Kidney epithelial cell (primary cell): Measurements from ENCODE around the gene SYT17. TPM values are rescaled to one million over a fixed set of nuclear protein-coding genes. Genes with fewer than 3 reads are reported as not detected.
A peak's percentile ranks its signal among the peaks of the same experiment; 100 is the strongest.

ENCODE experiments used
- DNase-seq: peaks from one replicate; pipeline ENCODE4 v3.0.0-alpha.2; 2010; ENCODE audit warnings: low read depth
- H3K27me3 ChIP-seq: 2 replicates; pipeline ENCODE4 v1.6.0; 2011; ENCODE audit warnings: low read length; ENCODE audit not compliant: control insufficient read depth, insufficient read depth
- H3K36me3 ChIP-seq: 2 replicates; pipeline ENCODE4 v1.5.1; 2011; ENCODE audit warnings: low read length; ENCODE audit not compliant: control insufficient read depth, insufficient read depth
- H3K4me3 ChIP-seq: 2 replicates; pipeline ENCODE4 v1.5.1; 2011; ENCODE audit warnings: low read depth, mild to moderate bottlenecking, control low read depth, low read length
- total RNA-seq: library from RNA; depleted of rRNA; stranded (reverse); fragments of >200 nt; gene quantifications from 2 replicates; pipeline ENCODE4 v1.2.3, GENCODE V29; 2015
- TF ChIP-seq, protein P1 (sequence below): IDR thresholded peaks from 2 replicates; pipeline ENCODE4 v1.5.1; 2011; ENCODE audit warnings: mild to moderate bottlenecking, moderate library complexity, low read length, control low read depth, inconsistent platforms; ENCODE audit not compliant: insufficient read depth, poor library complexity, severe bottlenecking

SYT17 gene
- total RNA-seq, 1 donor from 2014 or later, result 0.63 TPM

DNA sequence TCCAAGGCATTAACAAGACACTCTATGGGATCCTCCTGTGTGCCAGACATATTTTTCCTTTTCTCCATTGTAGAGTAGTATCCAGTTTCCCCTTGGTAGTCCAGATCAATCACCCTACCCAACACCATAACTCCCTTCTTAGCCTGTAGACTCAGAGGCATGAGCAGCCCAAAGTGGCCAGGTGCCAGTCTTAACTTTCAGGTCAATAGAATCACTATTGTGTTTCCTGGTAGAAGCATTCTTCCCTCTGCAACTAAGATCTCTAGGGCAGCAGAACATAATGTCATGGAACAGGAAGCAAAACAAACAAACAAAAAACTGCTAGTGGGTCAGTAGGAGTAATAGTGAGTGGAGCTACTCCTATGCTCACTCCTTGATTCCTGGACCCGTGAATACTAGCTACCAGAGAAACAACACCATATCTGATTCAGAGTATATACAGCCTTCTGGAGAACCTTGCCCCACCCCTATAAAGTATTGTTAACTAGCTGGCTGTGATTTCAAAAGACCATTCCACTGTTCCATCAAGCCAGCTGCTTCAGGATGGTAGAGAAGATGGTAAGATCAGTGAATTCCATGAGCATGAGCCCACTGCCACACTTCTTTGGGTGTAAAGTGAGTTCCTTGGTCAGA lies 106.2 kb downstream of the SYT17 start:
- TF ChIP-seq, protein P1, sequence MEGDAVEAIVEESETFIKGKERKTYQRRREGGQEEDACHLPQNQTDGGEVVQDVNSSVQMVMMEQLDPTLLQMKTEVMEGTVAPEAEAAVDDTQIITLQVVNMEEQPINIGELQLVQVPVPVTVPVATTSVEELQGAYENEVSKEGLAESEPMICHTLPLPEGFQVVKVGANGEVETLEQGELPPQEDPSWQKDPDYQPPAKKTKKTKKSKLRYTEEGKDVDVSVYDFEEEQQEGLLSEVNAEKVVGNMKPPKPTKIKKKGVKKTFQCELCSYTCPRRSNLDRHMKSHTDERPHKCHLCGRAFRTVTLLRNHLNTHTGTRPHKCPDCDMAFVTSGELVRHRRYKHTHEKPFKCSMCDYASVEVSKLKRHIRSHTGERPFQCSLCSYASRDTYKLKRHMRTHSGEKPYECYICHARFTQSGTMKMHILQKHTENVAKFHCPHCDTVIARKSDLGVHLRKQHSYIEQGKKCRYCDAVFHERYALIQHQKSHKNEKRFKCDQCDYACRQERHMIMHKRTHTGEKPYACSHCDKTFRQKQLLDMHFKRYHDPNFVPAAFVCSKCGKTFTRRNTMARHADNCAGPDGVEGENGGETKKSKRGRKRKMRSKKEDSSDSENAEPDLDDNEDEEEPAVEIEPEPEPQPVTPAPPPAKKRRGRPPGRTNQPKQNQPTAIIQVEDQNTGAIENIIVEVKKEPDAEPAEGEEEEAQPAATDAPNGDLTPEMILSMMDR, result no peak
- Histone ChIP-seq H3K4me3 (no peak overlapping the region), H3K36me3 (no peaks in the 10 kb centered on the region), H3K27me3 (no peaks in the 10 kb centered on the region)
- no peak for DNase-seq

DNA sequence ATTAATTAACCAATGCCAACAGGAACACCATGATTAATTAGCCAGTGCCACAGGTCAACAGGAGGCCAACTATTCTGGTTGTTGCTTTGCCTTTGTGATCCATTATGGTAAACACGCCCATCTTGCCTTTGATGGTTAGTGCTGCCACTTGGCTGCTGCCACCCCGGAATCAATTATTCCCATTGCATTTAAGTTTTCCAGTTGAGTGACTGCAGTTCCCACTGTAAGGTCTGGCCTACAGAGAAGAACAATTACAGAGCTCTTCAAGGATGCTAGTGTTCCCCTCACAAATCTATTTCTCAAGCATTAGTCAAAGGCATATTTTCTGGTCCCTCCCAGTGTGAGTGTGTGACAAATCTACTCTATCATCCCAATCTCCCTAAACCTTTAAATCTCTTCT lies 110.4 kb downstream of the SYT17 start:
- Histone ChIP-seq H3K4me3 (no peak overlapping the region), H3K36me3 (no peaks in the 10 kb centered on the region), H3K27me3 (no peaks in the 10 kb centered on the region)
- TF ChIP-seq, protein P1, result no peak
- DNase-seq, result no peak

DNA sequence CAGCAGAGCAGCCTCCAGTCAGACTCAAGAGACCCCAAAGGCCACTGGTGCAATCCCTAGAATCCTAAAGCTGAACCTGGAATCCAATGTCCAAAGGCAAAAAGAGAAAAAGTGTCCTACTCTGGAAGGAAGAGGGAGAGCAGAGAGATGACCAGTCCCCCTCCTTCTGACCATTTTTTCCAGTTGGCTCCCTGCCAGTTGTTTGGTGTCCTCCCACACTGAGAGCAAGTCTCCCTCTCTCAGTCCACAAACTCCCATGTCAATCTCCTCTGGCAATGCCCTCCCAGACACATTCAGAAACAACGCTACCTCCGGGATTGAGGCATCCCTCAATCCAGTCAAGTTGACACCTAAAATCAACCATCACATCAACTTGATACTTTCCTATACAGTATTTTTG lies 113.2 kb downstream of the SYT17 start:
- no peaks in the 10 kb centered on the region for H3K27me3 ChIP-seq
- no peaks in the 10 kb centered on the region for H3K36me3 ChIP-seq
- no peak overlapping the region for H3K4me3 ChIP-seq
- TF ChIP-seq, protein P1, result no peak
- no peak for DNase-seq

DNA sequence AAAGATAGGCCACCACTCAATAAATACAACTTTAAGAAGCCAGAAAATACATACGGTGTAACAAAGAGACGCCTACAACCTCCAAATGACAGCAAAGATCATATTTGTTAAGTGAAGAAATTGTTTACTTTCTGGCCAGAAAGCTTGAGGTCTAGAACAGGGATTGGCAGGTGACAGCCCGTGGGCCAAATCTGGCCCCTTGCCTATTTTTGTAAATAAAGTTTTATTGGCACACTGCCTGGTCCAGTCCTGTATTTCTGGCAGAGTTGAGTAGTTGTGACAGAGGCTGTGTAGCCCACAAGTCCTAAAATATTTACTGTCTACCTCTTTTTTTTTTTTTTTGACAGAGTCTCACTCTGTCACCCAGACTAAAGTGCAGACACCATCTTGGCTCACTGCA lies 114.1 kb downstream of the SYT17 start:
- Histone ChIP-seq H3K36me3 (no peaks in the 10 kb centered on the region), H3K4me3 (no peak overlapping the region), H3K27me3 (no peaks in the 10 kb centered on the region)
- TF ChIP-seq, protein P1, result no peak
- DNase-seq, result no peak

DNA sequence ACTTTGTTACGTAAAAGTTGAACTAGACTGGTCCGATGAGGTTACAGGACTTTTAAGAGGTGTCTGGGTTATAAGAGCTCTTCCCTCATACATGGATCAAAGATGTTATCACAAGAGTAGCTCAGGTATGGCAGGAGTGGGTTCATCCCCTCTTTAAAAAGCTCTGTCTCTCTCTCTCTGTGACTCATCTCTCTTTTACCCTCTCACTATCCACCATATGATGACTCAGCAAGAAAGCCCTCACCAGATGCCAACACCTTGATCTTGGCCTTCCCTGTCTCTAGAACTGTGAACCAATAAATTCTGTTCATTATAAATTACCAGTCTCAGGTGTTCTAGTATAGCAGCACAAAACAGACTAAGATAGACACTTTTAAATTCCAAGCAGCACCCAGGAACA lies 115.6 kb downstream of the SYT17 start:
- Histone ChIP-seq H3K4me3 (no peak overlapping the region), H3K36me3 (no peaks in the 10 kb centered on the region), H3K27me3 (no peaks in the 10 kb centered on the region)
- TF ChIP-seq, protein P1, result no peak
- DNase-seq, result no peak

DNA sequence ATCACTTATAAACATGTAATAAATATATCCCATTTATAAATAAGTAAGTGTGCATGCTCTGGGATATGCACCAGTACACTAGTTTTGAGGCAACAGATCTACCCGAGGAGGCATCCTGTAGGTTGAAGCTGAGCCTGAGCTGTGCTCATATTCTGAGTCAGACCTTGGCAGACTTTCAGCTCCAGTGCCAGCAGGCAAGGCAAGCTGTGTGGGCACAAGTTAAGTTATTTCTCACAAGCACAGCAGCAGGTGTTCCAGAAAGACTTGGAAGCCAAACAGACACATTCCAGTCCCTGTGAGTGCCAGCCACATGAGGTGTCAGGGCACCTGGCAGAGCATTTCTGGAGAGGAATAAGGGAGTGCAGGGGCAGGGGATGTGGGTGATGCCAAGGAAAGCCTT lies 116.2 kb downstream of the SYT17 start:
- peak; percentile 25 for DNase-seq

More for the DNA sequence above, 116.2 kb downstream of the SYT17 start:
- no peaks in the 10 kb centered on the region for H3K27me3 ChIP-seq
- TF ChIP-seq, protein P1, result no peak
- H3K4me3 ChIP-seq, result no peak overlapping the region
- no peaks in the 10 kb centered on the region for H3K36me3 ChIP-seq
